Activated CD4-positive, alpha-beta T cell treated with anti-CD3 and anti-CD28 coated beads, Interleukin-2, amount 10 ng/mL, durations not matched to agents 24 days and 14 days (primary cell): ENCODE measurements around the gene GPN3. TPM values are rescaled to one million over a fixed set of nuclear protein-coding genes. Genes with fewer than 3 reads are reported as not detected.

ENCODE experiments used
- DNase-seq: peaks from one replicate; pipeline ENCODE4 v3.0.0; 2022
- H3K27ac Mint-ChIP-seq: one replicate; pipeline ENCODE4 v1.8.0; 2022; ENCODE audit warnings: mild to moderate bottlenecking, mixed read lengths
- H3K27me3 Mint-ChIP-seq: one replicate; pipeline ENCODE4 v1.8.0; 2022; ENCODE audit warnings: mixed read lengths
- H3K36me3 Mint-ChIP-seq: one replicate; pipeline ENCODE4 v1.8.0; 2022; ENCODE audit warnings: low read depth, mild to moderate bottlenecking, mixed read lengths
- H3K4me1 Mint-ChIP-seq: one replicate; pipeline ENCODE4 v1.8.0; 2021; ENCODE audit warnings: mixed read lengths
- H3K4me3 Mint-ChIP-seq: one replicate; pipeline ENCODE4 v1.8.0; 2022; ENCODE audit warnings: mild to moderate bottlenecking, moderate library complexity, mixed read lengths
- H3K9me3 Mint-ChIP-seq: one replicate; pipeline ENCODE4 v1.8.0; 2021; ENCODE audit warnings: mixed read lengths
- intact Hi-C: fragments of 100-400 bp; cut with micrococcal nuclease; formaldehyde crosslinking; loops from one replicate; pipeline ENCODE4 v1.15.1; 2023
- total RNA-seq: library from RNA; stranded (reverse); gene quantifications from 2 replicates; pipeline ENCODE4 v1.2.3, GENCODE V29; 2022

Gene GPN3
- 60.0 and 62.8 TPM in 2 replicates for total RNA-seq

DNA sequence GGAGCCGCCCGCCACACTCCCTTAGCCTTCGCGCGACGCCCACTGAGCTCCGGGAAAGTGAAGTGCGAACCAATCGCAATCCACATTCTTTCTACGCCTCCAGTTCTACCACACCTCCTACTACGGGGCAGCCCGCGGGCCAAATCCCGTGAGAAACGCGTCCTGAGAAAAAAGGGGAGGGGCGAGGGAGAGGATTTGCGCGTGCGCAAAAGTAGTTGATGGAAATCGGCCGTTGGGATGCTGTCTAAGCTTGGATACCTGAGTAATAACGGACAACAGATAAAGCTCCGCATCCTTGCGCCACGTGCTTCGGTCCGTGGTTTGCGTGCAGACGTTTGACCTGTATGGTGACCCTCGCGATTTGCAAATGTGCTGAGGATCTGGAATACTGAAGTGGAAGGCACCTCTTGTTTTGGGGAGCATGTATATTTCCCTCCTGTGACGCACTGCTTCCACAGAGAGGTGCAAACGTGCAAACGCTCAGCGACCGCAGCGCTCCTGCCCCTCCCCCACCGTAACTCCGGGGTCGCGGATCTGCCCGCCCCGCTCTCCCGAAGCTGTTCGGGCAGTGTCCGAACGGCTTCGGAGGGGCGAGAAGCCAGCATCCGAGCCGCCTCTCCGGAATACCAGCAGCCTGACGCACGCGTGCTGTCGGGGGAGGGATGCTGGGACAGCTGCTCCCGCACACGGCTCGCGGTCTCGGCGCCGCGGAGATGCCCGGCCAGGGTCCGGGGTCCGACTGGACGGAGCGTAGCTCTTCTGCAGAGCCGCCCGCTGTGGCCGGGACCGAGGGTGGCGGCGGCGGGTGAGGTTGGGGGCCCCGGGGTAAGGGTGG lies at the start of gene GPN3, which contains the start of gene FAM216A:
TSS of gene GPN3 (minus strand) at position 44 of the 835 bp plus-strand sequence. CDS start 54 bp downstream, outside the sequence.
TSS of gene FAM216A (plus strand) at position 632 of the 835 bp plus-strand sequence. CDS start at position 663, 31 bp downstream.
- peaks cover 32% of the 10 kb centered on the region for H3K4me1 Mint-ChIP-seq
- H3K4me3 Mint-ChIP-seq, result peak within 1 kb of the TSS; percentile 89
- DNase-seq, result peak; percentile 99
- peak within 1 kb of the TSS; percentile 95 for H3K27ac Mint-ChIP-seq
- H3K36me3 Mint-ChIP-seq, result peaks cover 24% of the 10 kb centered on the region
- no peaks in the 10 kb centered on the region for H3K27me3 Mint-ChIP-seq
- intact Hi-C loops, result loop anchor here (1.0 kb wide), 4 partner anchors 18 to 134 kb away; partner anchors contain the start of genes ARPC3, PPTC7, RAD9B and VPS29
- H3K9me3 Mint-ChIP-seq, result no peaks in the 10 kb centered on the region

DNA sequence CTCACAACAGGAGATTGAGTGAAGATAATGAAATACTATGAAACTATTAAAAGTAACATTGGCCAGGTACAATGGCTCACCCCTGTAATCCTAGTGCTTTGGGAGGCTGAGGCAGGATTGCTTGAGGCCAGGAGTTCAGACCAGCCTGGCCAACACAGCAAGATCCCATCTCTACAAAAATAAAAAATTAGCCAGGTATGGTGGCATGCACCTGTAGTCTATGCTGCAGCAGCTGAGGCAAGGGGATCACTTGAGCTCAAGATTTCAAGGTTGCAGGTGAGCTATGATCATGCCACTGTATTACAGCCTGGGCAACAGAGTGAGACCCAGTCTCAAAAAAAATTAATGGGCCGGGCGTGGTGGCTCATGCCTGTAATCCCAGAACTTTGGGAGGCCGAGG lies 48.9 kb upstream of the GPN3 start:
- no peak overlapping the region for H3K27ac Mint-ChIP-seq
- H3K36me3 Mint-ChIP-seq, result no peaks in the 10 kb centered on the region
- H3K9me3 Mint-ChIP-seq, result no peaks in the 10 kb centered on the region
- peaks cover 1% of the 10 kb centered on the region for H3K4me1 Mint-ChIP-seq
- H3K4me3 Mint-ChIP-seq, result no peak overlapping the region
- DNase-seq, result no peak
- H3K27me3 Mint-ChIP-seq, result peaks cover 6% of the 10 kb centered on the region
- intact Hi-C loops, result no loop called here

DNA sequence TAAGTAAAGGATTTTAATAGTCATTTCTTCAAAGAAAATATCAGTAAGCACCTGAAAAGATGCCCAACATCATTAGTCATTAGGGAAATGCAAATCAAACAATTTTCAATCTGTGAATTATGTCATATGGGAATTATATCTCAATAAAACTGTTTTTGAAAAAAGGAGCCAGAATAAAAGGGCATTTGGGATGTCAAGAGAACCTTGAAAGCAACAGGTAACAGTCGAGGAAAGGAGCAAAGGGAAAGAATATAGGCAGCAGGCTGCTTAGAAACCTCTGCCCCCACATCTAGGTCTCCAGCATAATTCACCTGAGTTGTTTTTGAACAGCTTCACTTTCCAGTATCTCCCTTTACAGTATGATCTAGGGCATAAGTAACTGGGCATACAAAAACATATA lies 46.3 kb upstream of the GPN3 start:
- Mint-ChIP-seq H3K9me3 (no peaks in the 10 kb centered on the region), H3K36me3 (no peaks in the 10 kb centered on the region), H3K4me3 (no peak overlapping the region), H3K27ac (no peak overlapping the region), H3K4me1 (peaks cover 1% of the 10 kb centered on the region), H3K27me3 (peaks cover 13% of the 10 kb centered on the region)
- intact Hi-C loops, result loop anchor here (5.0 kb wide), 1 partner anchor 38 kb away; no protein-coding TSS in a partner anchor
- DNase-seq, result no peak

DNA sequence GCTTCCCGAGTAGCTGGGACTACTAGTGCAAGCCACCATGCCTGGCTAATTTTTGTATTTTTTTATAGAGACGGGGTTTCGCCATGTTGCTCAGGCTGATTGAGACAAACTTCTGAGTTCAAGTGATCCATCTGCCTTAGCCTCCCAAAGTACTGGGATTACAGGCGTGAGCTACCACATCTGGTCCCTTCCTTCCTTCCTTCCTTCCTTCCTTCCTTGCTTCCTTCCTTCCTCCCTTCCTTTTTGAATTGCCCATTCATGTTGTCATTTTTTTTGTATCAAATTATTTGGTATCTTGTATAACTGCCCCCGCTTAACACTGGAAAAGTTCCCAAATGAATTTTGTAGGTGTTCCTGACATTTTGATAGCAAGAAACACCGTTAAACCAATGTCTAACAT lies 45.8 kb upstream of the GPN3 start:
- H3K4me1 Mint-ChIP-seq, result peaks cover 1% of the 10 kb centered on the region
- DNase-seq, result no peak
- H3K9me3 Mint-ChIP-seq, result no peaks in the 10 kb centered on the region
- H3K4me3 Mint-ChIP-seq, result no peak overlapping the region
- peaks cover 13% of the 10 kb centered on the region for H3K27me3 Mint-ChIP-seq
- H3K36me3 Mint-ChIP-seq, result no peaks in the 10 kb centered on the region
- intact Hi-C loops, result loop anchor here (2.0 to 5.0 kb wide), 2 partner anchors 38 to 313 kb away; no protein-coding TSS in a partner anchor
- H3K27ac Mint-ChIP-seq, result no peak overlapping the region

DNA sequence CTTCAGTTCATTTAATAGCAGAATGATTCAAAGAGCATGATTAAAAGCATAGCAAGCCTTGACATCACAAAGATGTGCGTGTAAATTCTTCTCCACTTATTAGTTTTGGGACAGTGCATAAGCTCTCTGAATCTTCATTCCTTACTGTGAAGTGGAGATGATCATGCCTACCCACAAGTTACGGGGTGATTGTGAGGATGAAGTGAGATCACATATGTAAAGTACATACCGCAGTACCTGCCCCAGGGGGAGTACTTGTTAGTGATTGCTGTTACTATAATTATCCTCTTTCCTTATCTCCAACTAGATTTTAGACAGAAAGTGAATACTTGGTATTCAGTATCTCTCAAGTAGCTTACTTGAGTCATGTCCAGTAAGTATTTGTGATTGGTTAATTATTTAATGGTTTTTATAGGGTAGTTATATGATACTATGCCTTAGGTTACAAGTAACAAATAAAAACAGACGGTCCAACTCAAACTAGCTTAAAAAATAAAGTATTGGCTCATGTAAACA lies 40.1 kb upstream of the GPN3 start:
- H3K4me3 Mint-ChIP-seq, result no peak overlapping the region
- intact Hi-C loops, result no loop called here

DNA sequence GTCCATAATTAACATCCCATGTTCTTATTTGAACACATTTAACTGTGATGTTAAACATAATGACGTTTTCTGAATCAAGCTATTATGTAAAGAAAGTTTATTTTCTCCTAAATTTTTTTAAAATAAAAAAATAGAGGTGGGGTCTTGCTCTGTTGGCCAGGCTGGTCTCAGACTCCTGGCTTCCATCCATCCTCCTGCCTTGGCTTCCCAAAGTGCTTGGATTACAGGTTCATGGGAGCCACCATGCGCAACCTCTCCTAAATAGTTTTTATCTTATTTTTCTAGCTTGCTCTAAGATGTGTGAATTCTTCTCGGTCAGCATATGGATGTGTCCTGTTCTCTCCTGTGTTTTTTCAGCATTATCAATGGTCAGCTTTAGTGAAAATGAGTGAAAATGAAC lies 37.3 kb upstream of the GPN3 start:
- intact Hi-C loops, result no loop called here
- Mint-ChIP-seq H3K27me3 (peaks cover 2% of the 10 kb centered on the region), H3K4me3 (no peak overlapping the region), H3K9me3 (peaks cover 7% of the 10 kb centered on the region), H3K36me3 (peaks cover 17% of the 10 kb centered on the region), H3K4me1 (peaks cover 12% of the 10 kb centered on the region), H3K27ac (no peak overlapping the region)
- DNase-seq, result no peak

More for the DNA sequence above, 40.1 kb upstream of the GPN3 start:
- peaks cover 7% of the 10 kb centered on the region for H3K27me3 Mint-ChIP-seq
- H3K27ac Mint-ChIP-seq, result no peak overlapping the region
- no peaks in the 10 kb centered on the region for H3K36me3 Mint-ChIP-seq
- H3K9me3 Mint-ChIP-seq, result no peaks in the 10 kb centered on the region
- no peak for DNase-seq
- no peaks in the 10 kb centered on the region for H3K4me1 Mint-ChIP-seq

DNA sequence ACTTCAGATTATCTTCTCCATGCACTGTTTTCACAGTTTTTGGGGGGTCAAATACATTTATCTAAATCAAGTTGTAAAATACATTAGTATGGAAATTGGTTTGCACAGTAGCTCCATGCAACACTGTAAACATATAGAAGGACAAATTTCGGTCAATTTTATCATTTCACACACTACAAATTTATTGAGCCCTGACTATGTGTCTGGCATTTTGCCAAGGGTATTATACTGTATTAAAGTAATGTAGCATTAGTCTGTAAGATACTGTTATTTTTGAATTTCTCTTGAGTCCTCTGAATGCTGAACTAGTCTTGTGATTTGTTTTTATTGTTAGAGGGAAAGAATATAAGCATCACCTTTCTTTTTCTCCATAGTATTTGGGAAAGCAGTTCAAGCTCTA lies 35.4 kb upstream of the GPN3 start:
- Mint-ChIP-seq H3K4me1 (peaks cover 26% of the 10 kb centered on the region), H3K36me3 (peaks cover 27% of the 10 kb centered on the region), H3K27me3 (peaks cover 2% of the 10 kb centered on the region), H3K4me3 (no peak overlapping the region), H3K27ac (peak overlapping the region; percentile 60), H3K9me3 (peaks cover 7% of the 10 kb centered on the region)
- intact Hi-C loops, result loop anchor here (2.0 to 5.0 kb wide), 3 partner anchors 79 to 223 kb away; partner anchors contain the start of genes ANAPC7, ATP2A2 and PPTC7
- DNase-seq, result no peak

- Mint-ChIP-seq H3K4me3 (peak within 1 kb of the TSS; percentile 99), H3K9me3 (peaks cover 7% of the 10 kb centered on the region), H3K27ac (peak within 1 kb of the TSS; percentile 99), H3K4me1 (peaks cover 27% of the 10 kb centered on the region), H3K27me3 (peaks cover 2% of the 10 kb centered on the region), H3K36me3 (peaks cover 27% of the 10 kb centered on the region)
- intact Hi-C loops, result loop anchor here (1.0 to 5.0 kb wide), 6 partner anchors 34 to 275 kb away; partner anchors contain the start of genes ANAPC7, ARPC3, ATP2A2 and FAM216A
- peak; percentile 100 for DNase-seq
Measured at GRCh38 chr12:110501752-110502738, 34.0 kb upstream of the GPN3 start, which contains the start of the genes RAD9B and VPS29. RAD9B (plus strand) TSS chr12:110502331; CDS start chr12:110502338, 7 bp downstream. VPS29 (minus strand) TSS chr12:110502111; CDS start chr12:110502051, 60 bp downstream.

GRCh38 chr12:110501399-110501751 lies 33.3 kb upstream of the GPN3 start:
- intact Hi-C loops, result loop anchor here (2.0 to 5.0 kb wide), 2 partner anchors 99 to 275 kb away; partner anchors contain the start of gene ANAPC7
- Mint-ChIP-seq H3K27me3 (peaks cover 2% of the 10 kb centered on the region), H3K27ac (peak overlapping the region; percentile 99), H3K9me3 (peaks cover 7% of the 10 kb centered on the region), H3K4me3 (peak overlapping the region; percentile 99), H3K36me3 (peaks cover 30% of the 10 kb centered on the region), H3K4me1 (peaks cover 27% of the 10 kb centered on the region)
- DNase-seq, result no peak

GRCh38 chr12:110498984-110499706 lies 31.1 kb upstream of the GPN3 start:
- Mint-ChIP-seq H3K27me3 (peaks cover 2% of the 10 kb centered on the region), H3K27ac (peak overlapping the region; percentile 67), H3K9me3 (peaks cover 7% of the 10 kb centered on the region), H3K4me1 (peaks cover 27% of the 10 kb centered on the region), H3K36me3 (peaks cover 46% of the 10 kb centered on the region), H3K4me3 (peak overlapping the region; percentile 56)
- intact Hi-C loops, result no loop called here
- no peak for DNase-seq

GRCh38 chr12:110475426-110475825 lies 7.4 kb upstream of the GPN3 start:
- Mint-ChIP-seq H3K27me3 (no peaks in the 10 kb centered on the region), H3K36me3 (peaks cover 28% of the 10 kb centered on the region), H3K27ac (no peak overlapping the region), H3K9me3 (no peaks in the 10 kb centered on the region), H3K4me1 (peaks cover 7% of the 10 kb centered on the region), H3K4me3 (no peak overlapping the region)
- intact Hi-C loops, result no loop called here
- DNase-seq, result no peak

DNA sequence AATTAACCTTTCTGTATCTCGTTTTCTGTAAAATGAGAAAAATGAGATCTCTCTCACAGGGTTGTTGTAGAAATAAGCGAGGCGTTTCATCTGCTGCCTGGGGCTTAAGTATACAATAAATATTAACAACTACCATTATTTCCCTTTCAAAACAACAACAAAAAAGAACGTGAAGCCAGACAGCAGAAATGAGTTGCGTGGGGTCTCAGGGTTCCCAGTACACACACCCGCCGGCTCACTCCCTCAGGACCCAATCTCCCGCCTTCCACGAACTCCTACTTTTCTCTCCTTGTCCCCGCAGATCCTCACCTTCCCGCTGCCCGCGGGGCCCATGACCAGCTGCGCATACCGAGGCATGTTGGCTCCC lies 227 bp downstream of the GPN3 start:
- Mint-ChIP-seq H3K27me3 (no peaks in the 10 kb centered on the region), H3K36me3 (peaks cover 24% of the 10 kb centered on the region), H3K27ac (peak overlapping the region; percentile 95), H3K9me3 (no peaks in the 10 kb centered on the region), H3K4me1 (peaks cover 32% of the 10 kb centered on the region), H3K4me3 (peak overlapping the region; percentile 89)
- intact Hi-C loops, result loop anchor here (1.0 kb wide), 4 partner anchors 18 to 134 kb away; partner anchors contain the start of genes ARPC3, PPTC7, RAD9B and VPS29
- no peak for DNase-seq
